GM12878 (cell line): ENCODE results near the gene TIGAR. TPM values are rescaled to one million over a fixed set of nuclear protein-coding genes. Genes with fewer than 3 reads are reported as not detected.

Experiments used
- ATAC-seq: fragments of 200-7000 bp; cut with Tn5 transposase; 3 replicates; pipeline ENCODE4 v1.9.1; 2020; ENCODE audit warnings: mild to moderate bottlenecking, moderate library complexity
- BruUV-seq: library from RNA; stranded (reverse); fragments of 400-500 nt; replicated peaks from 2 replicates; lab custom pipeline; 2021; lab: Mats Ljungman, UMichigan
- CTCF ChIA-PET: fragments of 300-600 bp; sonication (Branson Sonifier 250); formaldehyde crosslinking; extraction: SDS; loops from one replicate; lab custom pipeline; 2021; ENCODE audit warnings: inconsistent platforms; lab: Yijun Ruan, JAX
- POLR2A ChIA-PET: fragments of 350-600 bp; formaldehyde crosslinking; extraction: SDS; loops from one replicate; lab custom pipeline; 2021; ENCODE audit warnings: inconsistent platforms; lab: Charles Lee
- RAD21 ChIA-PET: fragments of 300-600 bp; sonication (Branson Sonifier 250); formaldehyde crosslinking; loops from one replicate; lab custom pipeline; 2023; ENCODE audit warnings: antibody characterized with exemption; ENCODE audit not compliant: unreplicated experiment; lab: Charles Lee
- SMC1A ChIA-PET: fragments of 300-600 bp; sonication (Branson Sonifier 250); formaldehyde crosslinking; loops from one replicate; lab custom pipeline; 2023; ENCODE audit not compliant: unreplicated experiment, uncharacterized antibody; lab: Charles Lee
- DNase-seq: peaks from one replicate; pipeline ENCODE4 v3.0.0-alpha.2; 2011; ENCODE audit warnings: low read depth, low spot score
- FAIRE-seq: peaks from 3 replicates; lab custom pipeline; 2011; peaks lifted over from hg19 to GRCh38; lab: Jason Lieb, UNC
- H2AFZ ChIP-seq: 2 replicates; pipeline ENCODE4 v1.6.0; 2011; ENCODE audit warnings: low read depth, low read length, control low read depth; ENCODE audit not compliant: control insufficient read depth
- H3K27ac ChIP-seq: 2 replicates; pipeline ENCODE4 v1.5.1; 2011; ENCODE audit warnings: control low read depth; ENCODE audit not compliant: control insufficient read depth, insufficient read depth
- H3K27me3 ChIP-seq, 2 experiments: replicated peaks in 1 of 2; 2 replicates each; pipeline versions ENCODE4 v1.6.0 to v1.6.1; 2011; ENCODE audit warnings: low read length in 1 of 2; ENCODE audit not compliant: control insufficient read depth in 2 of 2, insufficient read depth in 2 of 2
- H3K36me3 ChIP-seq, 2 experiments: 2 replicates each; pipeline ENCODE4 v1.5.1; 2011; ENCODE audit warnings: low read length in 1 of 2; ENCODE audit not compliant: control insufficient read depth in 2 of 2, insufficient read depth in 2 of 2
- H3K4me1 ChIP-seq: 2 replicates; pipeline ENCODE4 v1.6.1; 2011; ENCODE audit warnings: mild to moderate bottlenecking, low read length, moderate library complexity, mixed read lengths; ENCODE audit not compliant: control insufficient read depth, insufficient read depth
- H3K4me2 ChIP-seq: 2 replicates; pipeline ENCODE4 v1.6.0; 2011; ENCODE audit warnings: control low read depth; ENCODE audit not compliant: control insufficient read depth, insufficient read depth
- H3K4me3 ChIP-seq: fragments of 200-600 bp; sonication (generic); 2 replicates; pipeline ENCODE4 v1.5.1; 2016
- H3K79me2 ChIP-seq: 2 replicates; pipeline ENCODE4 v1.6.0; 2011; ENCODE audit warnings: low read length; ENCODE audit not compliant: control insufficient read depth, insufficient read depth
- H3K9ac ChIP-seq: 2 replicates; pipeline ENCODE4 v1.8.0; 2011; ENCODE audit warnings: low read length, control low read depth, mixed read lengths; ENCODE audit not compliant: control insufficient read depth, insufficient read depth
- H3K9me3 ChIP-seq: replicated peaks from 3 replicates; pipeline ENCODE4 v1.5.1; 2011; ENCODE audit warnings: mild to moderate bottlenecking, low read length; ENCODE audit not compliant: control insufficient read depth, insufficient read depth
- H4K20me1 ChIP-seq: 2 replicates; pipeline ENCODE4 v1.6.0; 2011; ENCODE audit not compliant: control insufficient read depth, insufficient read depth
- ATF7 ChIP-seq: fragments of 450-650 bp; IDR thresholded peaks from 2 replicates; pipeline ENCODE4 v1.6.1; 2016; ENCODE audit warnings: low read depth, mild to moderate bottlenecking
- BCL11A ChIP-seq: IDR thresholded peaks from 2 replicates; pipeline ENCODE4 v1.6.1; 2011; ENCODE audit warnings: low read depth, low read length
- CBX5 ChIP-seq: sonication (generic); IDR thresholded peaks from 2 replicates; pipeline ENCODE4 v1.6.1; 2016; ENCODE audit warnings: low read depth, moderate library complexity, mild to moderate bottlenecking, inconsistent platforms
- CHD4 ChIP-seq: fragments of 200-600 bp; sonication (generic); IDR thresholded peaks from 2 replicates; pipeline ENCODE4 v1.6.1; 2016; ENCODE audit warnings: mild to moderate bottlenecking
- HSF1 ChIP-seq: fragments of 150-350 bp; IDR thresholded peaks from 2 replicates; pipeline ENCODE4 v1.6.1; 2014; ENCODE audit warnings: mild to moderate bottlenecking, low read depth, low read length
- POLR2A ChIP-seq: IDR thresholded peaks from 2 replicates; pipeline ENCODE4 v1.6.1; 2011; ENCODE audit warnings: low read depth, mild to moderate bottlenecking, low read length
- POLR2AphosphoS2 ChIP-seq: IDR thresholded peaks from 2 replicates; pipeline ENCODE4 v1.6.1; 2011; ENCODE audit warnings: low read depth, mild to moderate bottlenecking, low read length, improper control_type of control experiment, moderate library complexity
- POLR2AphosphoS5 ChIP-seq: IDR thresholded peaks from 2 replicates; pipeline ENCODE4 v1.6.1; 2011; ENCODE audit warnings: mild to moderate bottlenecking, low read length, inconsistent platforms
- RAD21 ChIP-seq: IDR thresholded peaks from 2 replicates; pipeline ENCODE4 v1.6.1; 2011; ENCODE audit warnings: mild to moderate bottlenecking, low read depth, low read length, moderate library complexity; ENCODE audit not compliant: insufficient read depth
- RCOR1 ChIP-seq: conservative IDR thresholded peaks from 2 replicates; pipeline ENCODE4 v1.6.1; 2012; ENCODE audit warnings: low read depth, low read length, improper control_type of control experiment
- SIX5 ChIP-seq: IDR thresholded peaks from 2 replicates; pipeline ENCODE4 v1.6.1; 2011; ENCODE audit warnings: mild to moderate bottlenecking, low read depth, low read length, moderate library complexity; ENCODE audit not compliant: severe bottlenecking
- SREBF2 ChIP-seq: IDR thresholded peaks from 2 replicates; pipeline ENCODE4 v1.6.1; 2012; ENCODE audit warnings: mild to moderate bottlenecking, low read length
- SUZ12 ChIP-seq: fragments of 200-600 bp; sonication (generic); IDR thresholded peaks from one replicate; pipeline ENCODE4 v1.6.1; 2018; ENCODE audit warnings: antibody characterized with exemption, mild to moderate bottlenecking; ENCODE audit not compliant: unreplicated experiment
- TCF12 ChIP-seq: IDR thresholded peaks from 2 replicates; pipeline ENCODE4 v1.6.1; 2011; ENCODE audit warnings: low read depth, mild to moderate bottlenecking, low read length
- WGBS: methylation state at CpG from one replicate; pipeline ENCODE4 v1.1.6; 2016; ENCODE audit warnings: low lambda C conversion rate; ENCODE audit not compliant: insufficient replicate concordance, insufficient coverage; ENCODE audit errors: missing lambda C conversion rate; 5-methylcytosine and 5-hydroxymethylcytosine counted together
- in situ Hi-C: fragments of 300-500 bp; cut with MboI; formaldehyde crosslinking; loops from 9 replicates; pipeline ENCODE4 v1.14.3; 2018; ENCODE audit warnings: mixed read lengths
- intact Hi-C: fragments of 100-400 bp; cut with micrococcal nuclease; formaldehyde crosslinking; loops from one replicate; pipeline ENCODE4 v1.14.2; 2022; ENCODE audit not compliant: unreplicated experiment
- polyA plus RNA-seq, 11 experiments: library from polyadenylated mRNA; depleted of rRNA in 4 of 11; unstranded in 6 of 11; stranded (reverse) in 5 of 11; fragments of >200 nt; fragmentation: Nextera tagmentation in 4 of 11; fragmentation: Illumina TruSeq in 1 of 11; extraction: Ambion mirVana in 4 of 11; extraction: Trizol in 1 of 11; gene quantifications; 1 replicate in 1 of 11; 2 replicates in 10 of 11; pipeline versions ENCODE4 v1.2.1 to v1.2.3, GENCODE V29; 2011 to 2016; ENCODE audit warnings: inconsistent platforms in 2 of 11, missing spikeins in 2 of 11, low read depth in 1 of 11
- total RNA-seq, 4 experiments: library from RNA; depleted of rRNA in 3 of 4; stranded (reverse); fragments of >200 nt in 3 of 4; fragmentation: Illumina TruSeq in 1 of 4; extraction: Trizol in 1 of 4; gene quantifications; 2 replicates each; pipeline versions ENCODE4 v1.2.1 to v1.2.3, GENCODE V29; 2013 to 2021

The TIGAR gene
- total and polyA plus RNA-seq, 10 of the 15 experiments (the other 5 are each of a cell fraction or from before 2014, with no cell fraction given): 7.6 to 45.7 (median 16.5) TPM

DNA sequence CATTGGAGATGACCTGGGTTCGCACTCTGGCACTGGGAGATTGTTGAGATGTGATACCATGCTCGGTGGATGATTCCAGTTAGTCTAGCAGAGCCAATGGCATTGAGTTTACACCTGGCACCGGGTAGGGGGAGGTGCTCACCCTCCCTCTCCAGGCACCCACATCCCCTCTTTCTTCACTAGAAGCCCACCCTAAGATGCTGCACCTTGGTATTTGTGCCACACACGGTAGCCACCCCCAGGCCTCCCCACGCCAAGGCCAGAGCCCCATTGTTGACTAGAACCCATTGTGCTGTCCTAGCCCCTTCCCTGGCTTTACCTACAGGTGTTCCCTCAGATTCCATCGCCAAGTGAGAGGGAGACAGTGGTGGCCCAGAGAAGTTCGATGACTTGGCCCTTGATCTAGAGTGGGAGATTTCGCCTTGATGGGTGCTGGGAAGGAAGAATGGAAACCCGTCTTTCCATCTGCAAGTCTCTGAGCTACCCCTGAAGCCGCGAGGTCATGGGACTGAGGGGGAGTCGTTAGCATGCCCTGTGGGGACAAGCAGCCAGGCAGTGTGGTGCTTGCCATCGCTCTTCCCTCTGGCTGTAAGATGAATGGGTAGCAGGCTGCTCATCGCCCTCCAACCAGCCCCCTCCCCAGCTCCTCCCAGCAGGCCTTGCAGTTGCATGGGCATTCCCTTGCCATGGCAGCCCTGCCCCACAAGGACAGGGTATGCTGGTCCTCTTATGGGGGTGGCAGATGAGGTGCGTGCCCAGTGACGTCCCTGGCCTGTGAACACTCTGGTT, 38.7 kb upstream of the TIGAR start:
- Histone ChIP-seq H3K27ac (no peak overlapping the region), H3K27me3 (no peaks in the 10 kb centered on the region), H3K4me3 (no peak overlapping the region), H4K20me1 (peaks cover 37% of the 10 kb centered on the region), H3K36me3 (peaks cover 60 to 71% of the 10 kb centered on the region in 2 experiments), H2AFZ (no peak overlapping the region), H3K4me1 (peaks cover 24% of the 10 kb centered on the region), H3K79me2 (peaks cover 87% of the 10 kb centered on the region), H3K9ac (no peak overlapping the region), H3K9me3 (no peaks in the 10 kb centered on the region), H3K4me2 (peak overlapping the region; percentile 38)
- ATAC-seq (peak; percentile 6; the same call in 2 of the 3 replicates), DNase-seq (no peak), FAIRE-seq (no peak)
- CTCF ChIA-PET: interaction anchor here (0.6 to 1.4 kb wide), 6 partner anchors 121 to 396 kb away, joined by 3 to 4 read pairs (median 3); no protein-coding TSS in a partner anchor
- WGBS: 86% methylated on average over 16 of the region's 16 CpGs
- RAD21 ChIA-PET: no interaction called here
- no TSS peak for BruUV-seq
- POLR2A ChIA-PET: interaction anchor here (0.5 to 0.7 kb wide), 2 partner anchors 19 to 41 kb away, joined by 3 read pairs; no protein-coding TSS in a partner anchor
- intact Hi-C loops (no loop called here), in situ Hi-C loops (no loop called here)
- TF ChIP-seq POLR2AphosphoS5 (peak; percentile 62), SUZ12 (no peak), TCF12 (no peak), RCOR1 (no peak), BCL11A (no peak), POLR2AphosphoS2 (0 out of 2 replicates have a peak, but pooled peaks have one; percentile 36), ATF7 (no peak), HSF1 (no peak), CBX5 (no peak), CHD4 (no peak), RAD21 (no peak), SIX5 (no peak), SREBF2 (no peak), POLR2A (peak; percentile 48; the same call in 1 of the 2 replicates)
- SMC1A ChIA-PET: interaction anchor here (1.1 to 14.5 kb wide), 3 partner anchors 16 to 174 kb away, joined by 4 to 222 read pairs (median 4); no protein-coding TSS in a partner anchor
